ENCODE results near the gene ROR1. TPM values are rescaled to one million over a fixed set of nuclear protein-coding genes. Genes with fewer than 3 reads are reported as not detected.

The ROR1 gene
- total RNA-seq, 1 donor from 2014 or later, result 131 TPM

DNA sequence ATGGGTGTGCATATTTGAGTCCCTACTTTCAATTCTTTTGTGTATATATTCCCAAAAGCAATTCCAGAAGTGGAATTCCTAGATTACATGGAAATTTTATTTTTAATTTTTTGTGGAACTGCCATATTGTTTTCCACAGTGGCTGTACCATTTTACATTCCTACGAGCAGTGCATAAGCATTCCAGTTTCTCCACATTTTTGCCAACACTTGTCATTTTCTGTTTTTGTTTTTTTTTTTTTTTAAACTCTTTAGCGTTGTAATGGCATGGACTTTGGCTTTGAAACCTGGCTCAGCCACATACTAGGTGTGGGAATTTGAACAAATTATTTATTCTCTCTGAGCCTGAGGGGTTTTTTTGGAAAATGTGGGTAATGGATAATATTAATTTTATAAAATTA lies 215.1 kb downstream of the ROR1 start:
- Mint-ChIP-seq H3K4me3 (ENCODE audit: unreplicated experiment) (no peak overlapping the region), H3K36me3 (ENCODE audit: low read depth) (peaks cover 8% of the 10 kb centered on the region), H3K9me3 (ENCODE audit: low read depth) (peaks cover 11% of the 10 kb centered on the region), H3K4me1 (ENCODE audit: low read depth) (peaks cover 76% of the 10 kb centered on the region), H3K27ac (ENCODE audit: unreplicated experiment) (no peak overlapping the region), H3K27me3 (ENCODE audit: low read depth) (no peaks in the 10 kb centered on the region)
- no peak for DNase-seq (ENCODE audit: low spot score)
- no peak for TF ChIP-seq CTCF (IDR thresholded peaks at IDR 0.05)

DNA sequence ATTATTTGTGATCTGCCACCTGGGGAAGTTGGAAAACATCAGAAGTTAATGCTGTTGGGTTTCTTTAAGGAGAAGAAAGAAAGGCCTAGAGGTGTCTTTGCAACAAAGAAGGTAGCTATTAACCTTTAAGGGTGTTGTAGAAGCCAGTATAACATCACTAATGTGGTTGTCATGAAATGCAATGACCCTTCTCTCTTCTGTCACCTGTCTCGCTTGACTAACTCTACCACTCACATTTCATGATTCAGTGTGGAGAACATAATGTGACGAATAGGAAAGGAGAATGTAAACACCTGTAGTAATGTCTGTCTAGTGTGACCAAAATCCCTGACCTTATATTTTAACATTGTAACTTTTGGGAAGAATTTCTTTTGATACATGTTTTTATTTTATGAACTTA lies 217.9 kb downstream of the ROR1 start:
- H3K4me3 Mint-ChIP-seq (ENCODE audit: unreplicated experiment), result no peak overlapping the region
- no peak for TF ChIP-seq CTCF (IDR thresholded peaks at IDR 0.05)
- H3K4me1 Mint-ChIP-seq (ENCODE audit: low read depth), result peaks cover 58% of the 10 kb centered on the region
- no peaks in the 10 kb centered on the region for H3K27me3 Mint-ChIP-seq (ENCODE audit: low read depth)
- no peak for DNase-seq (ENCODE audit: low spot score)
- H3K9me3 Mint-ChIP-seq (ENCODE audit: low read depth), result peaks cover 11% of the 10 kb centered on the region
- H3K27ac Mint-ChIP-seq (ENCODE audit: unreplicated experiment), result peak overlapping the region; percentile 60
- peaks cover 8% of the 10 kb centered on the region for H3K36me3 Mint-ChIP-seq (ENCODE audit: low read depth)

GRCh38 chr1:64000021-64000420 lies 226.2 kb downstream of the ROR1 start:
- Mint-ChIP-seq H3K4me1 (ENCODE audit: low read depth) (peaks cover 73% of the 10 kb centered on the region), H3K9me3 (ENCODE audit: low read depth) (peaks cover 3% of the 10 kb centered on the region)

GRCh38 chr1:64001038-64001437 lies 227.2 kb downstream of the ROR1 start:
- H3K27me3 Mint-ChIP-seq (ENCODE audit: low read depth), result no peaks in the 10 kb centered on the region

More at GRCh38 chr1:64000021-64000420, 226.2 kb downstream of the ROR1 start:
- no peak for DNase-seq (ENCODE audit: low spot score)
- Mint-ChIP-seq H3K4me3 (ENCODE audit: unreplicated experiment) (no peak overlapping the region), H3K27me3 (ENCODE audit: low read depth) (no peaks in the 10 kb centered on the region), H3K27ac (ENCODE audit: unreplicated experiment) (peak overlapping the region; percentile 18), H3K36me3 (ENCODE audit: low read depth) (peaks cover 5% of the 10 kb centered on the region)
- no peak for TF ChIP-seq CTCF (IDR thresholded peaks at IDR 0.05)

DNA sequence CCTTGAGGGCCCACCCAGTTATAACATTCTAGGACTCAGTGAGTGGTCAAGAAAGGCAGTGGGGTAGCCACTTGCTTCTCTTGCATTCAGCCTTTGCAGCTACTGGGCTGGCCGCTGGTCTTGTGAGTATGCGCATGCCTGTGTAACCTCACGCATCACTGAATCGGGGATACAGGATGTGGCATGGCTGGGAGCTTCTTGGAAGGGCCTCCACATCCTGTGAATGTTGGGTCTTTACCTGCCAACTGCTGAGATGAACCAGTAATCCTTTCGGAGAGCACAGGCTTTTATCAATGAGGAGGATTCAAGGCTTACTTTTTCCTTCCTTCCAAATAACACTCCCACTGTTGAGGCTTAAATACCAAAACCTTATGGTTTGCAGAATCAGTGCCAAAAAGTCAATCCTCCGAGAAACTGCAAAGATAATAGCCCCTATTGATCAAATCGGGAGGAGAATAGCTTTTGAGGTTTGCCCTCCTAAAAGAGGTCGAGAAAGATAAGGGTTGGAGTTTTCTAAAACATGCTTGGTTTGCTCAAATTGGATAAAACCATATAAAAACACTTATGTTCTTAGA lies 230.7 kb downstream of the ROR1 start:
- H3K9me3 Mint-ChIP-seq (ENCODE audit: low read depth), result peaks cover 3% of the 10 kb centered on the region
- H3K4me3 Mint-ChIP-seq (ENCODE audit: unreplicated experiment), result no peak overlapping the region
- H3K27ac Mint-ChIP-seq (ENCODE audit: unreplicated experiment), result peak overlapping the region; percentile 29
- peaks cover 5% of the 10 kb centered on the region for H3K36me3 Mint-ChIP-seq (ENCODE audit: low read depth)
- TF ChIP-seq CTCF (IDR thresholded peaks at IDR 0.05), result no peak
- H3K27me3 Mint-ChIP-seq (ENCODE audit: low read depth), result no peaks in the 10 kb centered on the region
- H3K4me1 Mint-ChIP-seq (ENCODE audit: low read depth), result peaks cover 92% of the 10 kb centered on the region
- no peak for DNase-seq (ENCODE audit: low spot score)

More at GRCh38 chr1:64001038-64001437, 227.2 kb downstream of the ROR1 start:
- TF ChIP-seq CTCF (IDR thresholded peaks at IDR 0.05), result no peak
- Mint-ChIP-seq H3K36me3 (ENCODE audit: low read depth) (peaks cover 5% of the 10 kb centered on the region), H3K9me3 (ENCODE audit: low read depth) (peaks cover 3% of the 10 kb centered on the region), H3K4me1 (ENCODE audit: low read depth) (peaks cover 80% of the 10 kb centered on the region), H3K27ac (ENCODE audit: unreplicated experiment) (peak overlapping the region; percentile 65), H3K4me3 (ENCODE audit: unreplicated experiment) (no peak overlapping the region)
- no peak for DNase-seq (ENCODE audit: low spot score)
